ENCODE data around the gene LTBP2. TPM values are rescaled to one million over a fixed set of nuclear protein-coding genes. Genes with fewer than 3 reads are reported as not detected.

The LTBP2 gene
- total RNA-seq, 1 experiment from 2014 or later: 17.4 TPM

DNA sequence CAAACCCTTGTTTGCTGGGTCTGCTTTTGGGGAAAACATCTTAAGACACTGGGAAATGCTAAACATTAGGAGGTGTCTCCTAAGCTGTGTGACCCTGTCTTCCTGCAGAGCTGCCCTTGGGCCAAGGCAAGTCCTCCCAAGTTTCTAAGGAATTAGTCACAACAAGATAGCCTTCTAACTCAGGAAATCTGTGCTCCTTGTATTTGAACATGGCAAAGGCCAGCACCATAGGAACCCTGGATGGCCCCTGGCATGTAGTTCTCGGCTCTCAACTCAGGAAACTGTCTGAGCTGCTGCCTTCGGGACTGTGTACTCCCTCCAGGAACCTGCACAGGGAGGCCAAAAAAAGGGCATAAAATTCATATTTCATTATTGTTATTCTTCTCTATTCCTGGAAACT is 37.6 kb upstream of the LTBP2 start:
- Histone ChIP-seq H3F3A (ENCODE audit: low read length, unreplicated experiment) (no peaks in the 10 kb centered on the region), H4K20me1 (ENCODE audit: low read length) (no peaks in the 10 kb centered on the region), H3K4me2 (ENCODE audit: low read length) (no peak overlapping the region), H2AFZ (ENCODE audit: low read length) (no peak overlapping the region), H3K4me3 (ENCODE audit: low read length) (no peak overlapping the region), H3K9me3 (ENCODE audit: low read length) (no peaks in the 10 kb centered on the region), H3K79me2 (ENCODE audit: low read length) (no peaks in the 10 kb centered on the region), H3K27ac (ENCODE audit: low read length) (no peak overlapping the region), H3K36me3 (ENCODE audit: low read depth, low read length) (no peaks in the 10 kb centered on the region), H3K9ac (ENCODE audit: low read length) (no peak overlapping the region), H3K27me3 (ENCODE audit: low read length) (no peaks in the 10 kb centered on the region), H3K4me1 (ENCODE audit: insufficient read depth, low read length) (peaks cover 6% of the 10 kb centered on the region; the same call in 1 of the 2 replicates), H3K9me2 (replicated peaks; ENCODE audit: low read length) (no peaks in the 10 kb centered on the region)
- ATAC-seq: peak; percentile 20
- ChIA-PET POLR2A (ENCODE audit: unreplicated experiment) (no interaction called here), CTCF (no interaction called here)
- no TSS peak for BruUV-seq (replicated peaks)
- intact Hi-C loops (cut with micrococcal nuclease): no loop called here
- peak; percentile 7 for DNase-seq
- no peak for TF ChIP-seq CTCF (conservative IDR thresholded peaks at IDR 0.05; ENCODE audit: low read depth, low read length)

- no peak for TF ChIP-seq EZH2phosphoT487 (IDR thresholded peaks at IDR 0.05; ENCODE audit: borderline replicate concordance, low read length)
- Histone ChIP-seq H3K36me3 (ENCODE audit: low read depth, low read length) (no peaks in the 10 kb centered on the region), H3K4me2 (ENCODE audit: low read length) (no peak overlapping the region), H3K79me2 (ENCODE audit: low read length) (no peaks in the 10 kb centered on the region), H3K4me1 (ENCODE audit: insufficient read depth, low read length) (peaks cover 6% of the 10 kb centered on the region; the same call in 1 of the 2 replicates), H3K9me2 (replicated peaks; ENCODE audit: low read length) (no peaks in the 10 kb centered on the region), H3F3A (ENCODE audit: low read length, unreplicated experiment) (no peaks in the 10 kb centered on the region), H3K27ac (ENCODE audit: low read length) (no peak overlapping the region), H3K9me3 (ENCODE audit: low read length) (no peaks in the 10 kb centered on the region), H2AFZ (ENCODE audit: low read length) (no peak overlapping the region), H3K9ac (ENCODE audit: low read length) (no peak overlapping the region), H3K4me3 (ENCODE audit: low read length) (no peak overlapping the region), H4K20me1 (ENCODE audit: low read length) (no peaks in the 10 kb centered on the region), H3K27me3 (ENCODE audit: low read length) (no peaks in the 10 kb centered on the region)
- ATAC-seq (no peak), DNase-seq (no peak)
- intact Hi-C loops (cut with micrococcal nuclease): no loop called here
- ChIA-PET CTCF (no interaction called here), POLR2A (ENCODE audit: unreplicated experiment) (no interaction called here)
- BruUV-seq (replicated peaks): no TSS peak
These were observed 37.1 kb upstream of the LTBP2 start for GRCh38 chr14:74649167-74649566.

GRCh38 chr14:74648601-74649000 is 36.6 kb upstream of the LTBP2 start:
- DNase-seq: no peak
- Histone ChIP-seq H3K9me3 (ENCODE audit: low read length) (no peaks in the 10 kb centered on the region), H3K4me2 (ENCODE audit: low read length) (no peak overlapping the region), H3K36me3 (ENCODE audit: low read depth, low read length) (no peaks in the 10 kb centered on the region), H3K79me2 (ENCODE audit: low read length) (no peaks in the 10 kb centered on the region), H3K27ac (ENCODE audit: low read length) (no peak overlapping the region), H2AFZ (ENCODE audit: low read length) (no peak overlapping the region), H3K27me3 (ENCODE audit: low read length) (no peaks in the 10 kb centered on the region), H3K9me2 (replicated peaks; ENCODE audit: low read length) (no peaks in the 10 kb centered on the region), H4K20me1 (ENCODE audit: low read length) (no peaks in the 10 kb centered on the region), H3K4me3 (ENCODE audit: low read length) (no peak overlapping the region), H3F3A (ENCODE audit: low read length, unreplicated experiment) (no peaks in the 10 kb centered on the region), H3K4me1 (ENCODE audit: insufficient read depth, low read length) (peaks cover 6% of the 10 kb centered on the region; the same call in 1 of the 2 replicates), H3K9ac (ENCODE audit: low read length) (no peak overlapping the region)
- intact Hi-C loops (cut with micrococcal nuclease): no loop called here
- ChIA-PET CTCF (no interaction called here), POLR2A (ENCODE audit: unreplicated experiment) (no interaction called here)
- no peak for ATAC-seq
- TF ChIP-seq EZH2phosphoT487 (IDR thresholded peaks at IDR 0.05; ENCODE audit: borderline replicate concordance, low read length) (no peak), EZH2 (IDR thresholded peaks at IDR 0.05; ENCODE audit: low read length, unreplicated experiment) (no peak), CTCF (conservative IDR thresholded peaks at IDR 0.05; ENCODE audit: low read depth, low read length) (no peak)
- BruUV-seq (replicated peaks): no TSS peak
